Esophagus squamous epithelium (tissue), 4 donors: Measurements from ENCODE around the gene NEDD8.

ENCODE experiments used
- CTCF ChIP-seq, 6 experiments: fragments of 450-650 bp in 4 of 6; fragments of 200-600 bp in 2 of 6; sonication (generic) in 2 of 6; IDR thresholded peaks; one replicate each; pipeline ENCODE4 v1.5.1; 2016 to 2019; ENCODE audit warnings: antibody characterized with exemption in 6 of 6, mild to moderate bottlenecking in 4 of 6, moderate library complexity in 4 of 6
- POLR2A ChIP-seq, 4 donors: fragments of 450-650 bp; IDR thresholded peaks; one replicate each; pipeline ENCODE4 v1.6.1; 2017; ENCODE audit warnings: antibody characterized with exemption in 4 of 4, mild to moderate bottlenecking in 4 of 4, moderate library complexity in 3 of 4

- TF ChIP-seq CTCF (IDR thresholded peaks at IDR 0.05) (no peak), POLR2A (IDR thresholded peaks at IDR 0.05) (no peak)
Measured at GRCh38 chr14:24177891-24178290, 54.3 kb downstream of the NEDD8 start.
